Anterior cingulate cortex (tissue), 58 donors: ENCODE results near the gene SMIM27.
"Not testable (repeated sequence)": the region's sequence is repeated elsewhere in the genome, so short reads cannot be mapped to it uniquely, and the experiment has no call there.

ENCODE experiments used
- DNase-seq, 58 donors: peaks; one replicate each; lab custom pipeline; 2025; lab: John Stamatoyannopoulos, UW

Gene SMIM27

GRCh38 chr9:32590898-32591297, 38.8 kb downstream of the SMIM27 start:
- no peak for DNase-seq

- no peak for DNase-seq
Observed at GRCh38 chr9:32596096-32596865, 44.2 kb downstream of the SMIM27 start.

GRCh38 chr9:32596936-32597335, 44.8 kb downstream of the SMIM27 start:
- no peak for DNase-seq

GRCh38 chr9:32599021-32599420, 46.9 kb downstream of the SMIM27 start:
- DNase-seq, result not testable (repeated sequence)
